HG03575 (cell line): Measurements from ENCODE around the gene CD22.
"Not testable (repeated sequence)": the region's sequence is repeated elsewhere in the genome, so short reads cannot be mapped to it uniquely, and the experiment has no call there.

Experiments
- ATAC-seq: cut with Tn5 transposase; IDR thresholded peaks from one replicate; pipeline ENCODE4 v1.9.1; 2021; ENCODE audit not compliant: unreplicated experiment, insufficient number of reproducible peaks, low FRiP score; ENCODE audit errors: extremely low read depth

CD22 gene

GRCh38 chr19:35373492-35373891 is 44.5 kb downstream of the CD22 start:
- no peak for ATAC-seq

GRCh38 chr19:35374031-35374430 is 45.0 kb downstream of the CD22 start:
- not testable (repeated sequence) for ATAC-seq

- ATAC-seq = no peak
These were observed 46.7 kb downstream of the CD22 start for GRCh38 chr19:35375505-35376307.

- ATAC-seq = no peak
These were observed 48.7 kb downstream of the CD22 start for GRCh38 chr19:35377656-35378055.

GRCh38 chr19:35378356-35378755 is 49.4 kb downstream of the CD22 start:
- no peak for ATAC-seq

GRCh38 chr19:35379545-35379944 is 50.6 kb downstream of the CD22 start:
- not testable (repeated sequence) for ATAC-seq

- ATAC-seq = no peak
These were observed 51.0 kb downstream of the CD22 start for GRCh38 chr19:35379992-35380391.

GRCh38 chr19:35380450-35381124 is 51.6 kb downstream of the CD22 start:
- ATAC-seq = no peak

GRCh38 chr19:35381318-35381717 is 52.3 kb downstream of the CD22 start:
- no peak for ATAC-seq

- ATAC-seq = no peak
These were observed 52.9 kb downstream of the CD22 start for GRCh38 chr19:35381926-35382325.

GRCh38 chr19:35383536-35383935 is 54.5 kb downstream of the CD22 start:
- no peak for ATAC-seq

- no peak for ATAC-seq
These were observed 59.5 kb downstream of the CD22 start for GRCh38 chr19:35388277-35389054.

GRCh38 chr19:35389192-35389861 is 60.3 kb downstream of the CD22 start:
- no peak for ATAC-seq

GRCh38 chr19:35392742-35393715 is 64.0 kb downstream of the CD22 start:
- no peak for ATAC-seq

GRCh38 chr19:35395382-35396199 is 66.6 kb downstream of the CD22 start:
- ATAC-seq = no peak

- ATAC-seq = no peak
These were observed 67.4 kb downstream of the CD22 start for GRCh38 chr19:35396240-35396885.
